Vagina (tissue), 2 donors: ENCODE measurements around the gene TSN.

ENCODE experiments used
- POLR2A ChIP-seq, 2 donors: fragments of 450-650 bp; IDR thresholded peaks; one replicate each; pipeline ENCODE4 v1.6.1; 2017; ENCODE audit warnings: antibody characterized with exemption in 2 of 2, mild to moderate bottlenecking in 2 of 2, moderate library complexity in 2 of 2
- TF ChIP-seq, protein P1 (sequence below), 3 experiments: fragments of 450-650 bp in 2 of 3; fragments of 200-600 bp in 1 of 3; sonication (generic) in 1 of 3; IDR thresholded peaks; one replicate each; pipeline ENCODE4 v1.5.1; 2017 to 2019; ENCODE audit warnings: antibody characterized with exemption in 3 of 3, mild to moderate bottlenecking in 2 of 3, moderate library complexity in 2 of 3

GRCh38 chr2:121740973-121741372 is 14.5 kb upstream of the TSN start:
- TF ChIP-seq, protein P1, sequence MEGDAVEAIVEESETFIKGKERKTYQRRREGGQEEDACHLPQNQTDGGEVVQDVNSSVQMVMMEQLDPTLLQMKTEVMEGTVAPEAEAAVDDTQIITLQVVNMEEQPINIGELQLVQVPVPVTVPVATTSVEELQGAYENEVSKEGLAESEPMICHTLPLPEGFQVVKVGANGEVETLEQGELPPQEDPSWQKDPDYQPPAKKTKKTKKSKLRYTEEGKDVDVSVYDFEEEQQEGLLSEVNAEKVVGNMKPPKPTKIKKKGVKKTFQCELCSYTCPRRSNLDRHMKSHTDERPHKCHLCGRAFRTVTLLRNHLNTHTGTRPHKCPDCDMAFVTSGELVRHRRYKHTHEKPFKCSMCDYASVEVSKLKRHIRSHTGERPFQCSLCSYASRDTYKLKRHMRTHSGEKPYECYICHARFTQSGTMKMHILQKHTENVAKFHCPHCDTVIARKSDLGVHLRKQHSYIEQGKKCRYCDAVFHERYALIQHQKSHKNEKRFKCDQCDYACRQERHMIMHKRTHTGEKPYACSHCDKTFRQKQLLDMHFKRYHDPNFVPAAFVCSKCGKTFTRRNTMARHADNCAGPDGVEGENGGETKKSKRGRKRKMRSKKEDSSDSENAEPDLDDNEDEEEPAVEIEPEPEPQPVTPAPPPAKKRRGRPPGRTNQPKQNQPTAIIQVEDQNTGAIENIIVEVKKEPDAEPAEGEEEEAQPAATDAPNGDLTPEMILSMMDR (IDR thresholded peaks at IDR 0.05) = no peak
- no peak for TF ChIP-seq POLR2A (IDR thresholded peaks at IDR 0.05)
